NCI-H1417 treated with DMSO at 0.1 percent for 48 hours (cell line): ENCODE data around the gene POLR3F.
A peak's percentile ranks its signal among the peaks of the same experiment; 100 is the strongest.
"Not testable (repeated sequence)": the region's sequence is repeated elsewhere in the genome, so short reads cannot be mapped to it uniquely, and the experiment has no call there.

Experiments
- DNase-seq: peaks from one replicate; lab custom pipeline; 2025; lab: John Stamatoyannopoulos, UW

The POLR3F gene, protein sequence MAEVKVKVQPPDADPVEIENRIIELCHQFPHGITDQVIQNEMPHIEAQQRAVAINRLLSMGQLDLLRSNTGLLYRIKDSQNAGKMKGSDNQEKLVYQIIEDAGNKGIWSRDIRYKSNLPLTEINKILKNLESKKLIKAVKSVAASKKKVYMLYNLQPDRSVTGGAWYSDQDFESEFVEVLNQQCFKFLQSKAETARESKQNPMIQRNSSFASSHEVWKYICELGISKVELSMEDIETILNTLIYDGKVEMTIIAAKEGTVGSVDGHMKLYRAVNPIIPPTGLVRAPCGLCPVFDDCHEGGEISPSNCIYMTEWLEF

DNA sequence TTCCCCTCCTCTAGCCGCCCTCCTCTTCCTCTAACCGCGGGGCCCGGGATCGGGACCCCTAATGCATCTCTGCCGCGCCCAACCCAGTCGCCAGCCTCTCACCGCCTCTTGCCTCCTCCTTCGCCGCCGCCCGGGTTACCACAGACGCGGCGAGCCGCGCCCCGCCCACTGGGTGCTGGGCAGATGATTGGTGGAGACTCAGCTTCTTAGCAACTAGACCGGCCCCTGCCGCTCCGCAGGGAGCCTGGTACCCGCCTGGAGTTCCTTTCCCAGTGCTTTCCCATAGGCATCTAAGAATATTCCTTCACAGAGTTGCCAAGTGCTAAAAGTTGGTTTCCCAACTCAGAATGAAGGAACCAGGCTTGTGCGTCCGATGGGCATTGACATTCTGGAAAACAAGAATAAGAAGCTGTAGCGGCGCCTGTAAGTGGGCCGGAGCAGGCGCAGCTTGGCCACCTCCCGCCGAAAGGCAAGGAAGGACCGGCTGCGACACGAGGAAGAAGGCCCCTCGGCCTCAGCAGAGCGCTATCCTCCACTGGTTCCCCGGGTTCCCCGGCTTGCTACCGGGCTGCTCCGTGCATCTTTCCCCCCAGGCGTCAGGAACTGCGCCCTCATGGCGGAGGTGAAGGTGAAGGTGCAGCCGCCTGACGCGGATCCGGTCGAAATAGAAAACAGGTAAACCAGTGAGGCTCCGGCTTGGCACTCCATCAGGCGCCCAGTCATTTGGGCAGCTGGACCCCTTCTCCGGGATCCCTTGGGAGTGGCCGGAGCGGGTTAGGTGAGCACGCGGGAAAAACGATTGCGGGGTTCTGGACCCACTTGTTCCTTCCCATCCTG lies at the start of gene POLR3F, which contains the start of gene DZANK1:
TSS of gene POLR3F (plus strand) at position 497 of the 837 bp plus-strand sequence. CDS start at position 614, 117 bp downstream.
TSS of gene DZANK1 (minus strand) at position 137 of the 837 bp plus-strand sequence. CDS start 1,672 bp downstream, outside the sequence.
- DNase-seq: peak; percentile 88

- no peak for DNase-seq
Measured at GRCh38 chr20:18421608-18422007, 45.6 kb upstream of the POLR3F start.

DNA sequence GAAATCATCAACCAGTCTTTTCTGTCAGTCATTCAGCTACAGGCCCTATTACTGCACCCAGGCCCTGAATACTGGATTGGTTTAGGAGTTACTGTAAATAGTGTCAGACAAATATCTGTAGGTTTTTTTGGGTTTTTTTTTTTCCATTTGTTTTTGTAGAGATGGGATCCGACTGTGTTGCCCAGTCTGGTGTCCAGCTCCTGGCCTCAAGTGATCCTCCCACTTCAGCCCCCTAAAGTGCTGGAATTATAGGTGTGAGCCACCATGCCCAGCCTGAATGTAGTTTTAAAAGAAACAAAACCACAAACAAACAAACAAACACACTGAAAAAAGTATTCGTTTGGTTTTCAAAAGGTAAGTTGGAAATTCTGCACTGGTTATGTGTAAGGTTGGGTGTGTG lies 40.0 kb upstream of the POLR3F start:
- no peak for DNase-seq

DNA sequence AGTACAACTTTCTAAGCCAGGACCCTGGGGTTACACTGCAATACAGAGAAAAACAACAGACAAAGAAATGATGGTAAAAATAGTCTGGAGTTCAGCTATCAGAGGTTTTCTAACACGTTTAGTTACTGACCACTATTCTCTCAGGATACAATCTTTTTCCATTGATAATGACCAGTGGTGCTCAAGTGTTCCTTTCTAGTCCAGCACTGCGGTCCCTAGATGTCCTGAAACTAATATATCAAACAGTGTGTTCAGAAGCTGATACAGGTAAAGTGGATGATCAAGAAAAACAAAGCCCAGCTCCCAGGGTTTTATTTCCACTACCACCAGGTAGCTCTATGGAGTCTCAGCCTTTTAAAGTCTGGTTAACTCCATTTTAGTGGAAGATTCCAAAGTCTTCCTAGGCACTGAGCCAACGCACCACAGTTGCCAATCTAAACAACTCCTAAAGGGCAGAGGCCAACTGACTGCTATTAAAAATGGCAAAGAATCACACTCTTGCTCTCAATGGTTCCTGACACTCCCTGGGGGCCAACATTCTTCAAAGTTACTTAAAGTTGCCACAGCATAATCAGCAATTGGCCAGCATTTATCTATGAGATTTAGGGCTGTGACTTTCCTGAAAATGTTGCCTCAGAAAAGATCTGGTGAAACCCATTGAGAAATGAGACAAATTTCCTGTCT lies 38.6 kb upstream of the POLR3F start:
- no peak for DNase-seq

DNA sequence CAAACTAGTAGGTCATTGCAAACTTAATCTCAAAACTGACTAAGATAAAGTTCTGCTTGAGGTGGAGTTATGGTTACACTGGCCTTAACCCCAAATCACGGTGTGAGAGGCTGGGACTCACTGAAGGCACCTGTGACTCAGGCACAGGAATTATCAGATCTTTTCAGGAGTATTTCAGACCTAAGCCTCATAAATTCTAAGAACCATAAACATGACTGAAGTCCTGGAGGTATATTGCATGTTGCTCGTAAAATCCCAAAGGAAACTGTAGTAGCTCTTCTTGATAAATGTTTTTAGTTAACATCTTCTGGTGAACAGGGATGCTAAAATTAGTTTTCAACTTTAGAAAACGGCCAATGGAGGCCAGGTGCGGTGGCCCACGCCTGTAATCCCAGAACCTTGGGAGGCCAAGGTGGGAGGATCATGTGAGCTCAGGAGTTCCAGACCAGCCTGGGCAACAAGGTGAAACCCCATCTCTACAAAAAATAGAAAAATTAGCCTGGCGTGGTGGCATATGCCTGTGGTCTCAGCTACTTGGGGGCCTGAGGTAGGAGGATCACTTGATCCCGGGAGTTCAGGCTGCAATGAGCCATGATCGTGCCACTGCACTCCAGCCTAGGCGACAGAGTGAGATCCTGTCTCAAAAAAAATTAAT lies 36.9 kb upstream of the POLR3F start:
- DNase-seq: no peak

GRCh38 chr20:18431206-18431605 lies 36.0 kb upstream of the POLR3F start:
- DNase-seq: no peak

DNA sequence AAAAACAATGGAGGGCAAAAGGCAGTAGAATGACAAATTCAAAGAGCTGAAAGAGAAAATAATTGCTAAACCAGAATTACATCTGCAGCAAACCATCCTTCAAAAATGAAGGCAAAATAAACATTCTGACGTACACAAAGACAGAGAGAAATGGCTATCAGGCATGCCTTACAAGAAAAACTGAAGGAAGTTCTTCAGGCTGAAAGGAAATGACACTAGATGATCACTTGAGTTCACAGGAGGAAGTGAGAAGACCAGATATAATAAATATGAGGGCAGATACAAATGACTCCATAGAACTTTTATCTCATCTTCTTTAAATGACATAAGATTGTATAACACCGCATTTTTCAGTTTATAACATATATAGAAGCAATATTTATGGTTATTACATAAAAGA lies 30.3 kb upstream of the POLR3F start:
- no peak for DNase-seq

DNA sequence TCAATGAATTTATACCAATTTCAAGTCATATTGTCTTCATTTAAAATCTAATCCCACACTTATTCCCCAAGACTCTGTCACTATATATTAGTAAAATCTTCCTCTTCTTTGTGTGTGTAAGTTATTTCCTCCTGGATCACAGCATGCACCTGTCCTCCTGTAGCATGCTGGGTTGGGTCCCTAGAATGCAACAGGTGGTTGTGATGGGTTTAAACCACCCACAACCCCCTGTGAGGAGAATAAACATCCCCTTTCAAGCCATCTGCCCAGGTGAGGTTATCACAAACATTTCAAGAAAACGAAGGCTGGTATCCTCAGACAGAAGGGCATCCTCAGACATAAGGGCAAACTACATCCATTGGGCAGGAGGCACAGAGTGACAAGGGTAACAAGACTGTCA lies 26.8 kb upstream of the POLR3F start:
- DNase-seq: no peak

GRCh38 chr20:18443886-18444285 lies 23.3 kb upstream of the POLR3F start:
- DNase-seq: no peak

DNA sequence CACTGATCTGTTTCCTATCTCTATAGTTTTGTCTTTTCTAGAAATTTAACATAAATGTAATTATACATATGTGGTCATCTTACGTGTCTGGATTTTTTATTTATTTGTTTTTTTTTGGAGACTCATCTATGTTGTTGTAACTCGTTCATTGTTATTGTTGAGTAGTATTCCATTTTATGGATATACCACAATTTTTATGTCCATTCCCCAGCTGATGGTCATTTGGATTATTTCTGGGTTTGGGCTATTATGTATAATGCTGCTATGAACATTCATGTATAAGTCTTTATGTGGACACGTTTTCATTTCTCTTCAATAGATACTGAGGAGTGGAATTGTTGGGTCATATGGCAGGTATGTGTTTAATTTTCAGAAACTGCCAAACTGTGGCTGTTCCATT lies 10.6 kb upstream of the POLR3F start:
- DNase-seq: no peak

DNA sequence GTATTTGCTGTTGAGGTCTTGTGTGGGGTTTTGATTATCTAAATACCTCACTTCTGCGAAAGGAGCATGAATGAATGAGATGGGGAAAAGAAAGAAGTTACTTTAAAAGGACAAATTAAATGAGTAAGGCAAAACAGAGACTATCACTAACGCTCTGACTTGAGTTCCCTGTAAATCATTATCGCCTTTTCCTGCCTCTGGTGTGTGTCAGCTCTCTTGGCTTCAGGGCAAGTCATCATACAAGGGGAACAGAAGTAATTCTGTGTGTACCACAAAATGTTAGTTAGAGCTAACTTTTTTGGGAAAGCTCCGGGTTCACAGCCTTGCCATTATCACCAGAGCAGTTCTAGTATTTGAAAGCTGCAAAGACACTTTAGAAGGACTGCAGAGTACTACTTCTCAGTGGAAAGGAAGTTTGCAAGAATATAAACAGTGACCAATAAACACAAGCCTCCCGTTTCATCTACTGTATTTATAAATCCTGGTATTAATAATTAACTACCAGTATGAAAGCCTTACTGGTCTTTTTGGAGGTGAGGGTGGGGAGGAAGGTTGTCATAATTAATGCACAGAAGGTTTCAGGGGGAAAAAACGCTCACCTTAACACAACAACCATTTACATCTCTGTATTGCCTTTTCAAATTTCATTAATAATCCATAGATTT lies 1.5 kb upstream of the POLR3F start:
- no peak for DNase-seq

- DNase-seq: peak; percentile 64
Measured at GRCh38 chr20:18466574-18466893, 656 bp upstream of the POLR3F start.

- no peak for DNase-seq
Measured at GRCh38 chr20:18477218-18477617, 10.0 kb downstream of the POLR3F start.

DNA sequence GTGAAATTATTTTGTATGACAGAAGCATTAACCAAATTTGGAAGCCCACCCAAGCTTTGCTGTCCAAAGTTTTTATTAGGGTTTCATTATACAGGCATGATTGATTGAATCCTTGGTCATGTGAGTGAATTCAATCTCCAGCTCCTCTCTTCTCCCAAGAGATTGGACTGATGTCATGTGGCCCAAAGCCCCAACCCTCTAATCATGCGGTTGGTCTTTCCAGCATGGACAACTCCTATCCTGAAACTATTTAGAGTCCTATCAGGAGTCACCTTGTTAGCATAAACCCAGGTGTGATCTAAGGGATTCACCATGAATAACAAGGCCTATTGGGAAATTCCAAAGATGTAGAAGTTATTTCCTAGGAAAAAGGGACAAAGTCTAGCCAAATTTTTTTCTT lies 10.6 kb downstream of the POLR3F start:
- DNase-seq: no peak

GRCh38 chr20:18481596-18481995 lies 14.4 kb downstream of the POLR3F start:
- DNase-seq: no peak

- no peak for DNase-seq
Measured at GRCh38 chr20:18488301-18488700, 21.1 kb downstream of the POLR3F start.

DNA sequence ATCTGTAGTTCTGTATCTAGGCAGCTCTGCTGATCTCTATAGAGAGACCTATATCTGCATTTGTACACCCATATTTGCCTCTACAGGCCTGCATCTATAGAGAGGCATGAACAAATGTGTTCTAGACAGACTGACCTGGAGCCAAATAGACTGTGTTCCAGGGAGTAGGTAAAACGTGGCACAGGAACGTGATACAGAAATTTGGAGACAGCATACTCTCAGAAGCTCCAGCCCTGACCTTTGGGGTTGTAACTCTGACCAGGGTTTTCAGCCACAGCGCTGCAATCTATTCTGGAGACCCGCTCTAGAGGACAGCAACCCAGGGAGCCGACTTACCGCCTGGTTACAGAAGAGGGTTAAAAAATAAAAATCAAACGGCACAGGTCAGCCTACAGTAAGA lies 28.9 kb downstream of the POLR3F start:
- no peak for DNase-seq

- DNase-seq: no peak
Measured at GRCh38 chr20:18496740-18497592, 29.8 kb downstream of the POLR3F start, which contains the start of gene RBBP9. Gene RBBP9, minus strand, starts transcription at chr20:18497225. Its CDS starts 58 bp downstream, at chr20:18497167.

DNA sequence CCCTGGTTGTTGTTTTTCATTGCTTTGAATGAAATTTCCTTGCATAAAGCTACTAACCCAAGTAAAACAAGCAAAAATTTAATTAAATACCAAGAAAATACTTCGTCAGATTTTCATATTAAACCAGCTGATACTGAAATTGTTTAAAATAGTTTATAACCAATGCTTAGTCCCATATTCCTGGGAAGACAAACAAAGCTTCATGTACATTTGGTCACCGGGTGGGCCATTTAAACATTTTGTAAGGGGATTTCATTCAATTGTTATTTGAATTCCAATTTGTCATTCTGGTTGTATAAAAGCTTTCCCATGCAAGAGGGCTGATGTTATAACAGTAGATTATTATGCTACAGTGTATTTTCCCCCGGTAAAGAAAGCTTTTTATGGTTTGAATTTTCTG lies 30.4 kb downstream of the POLR3F start:
- no peak for DNase-seq

DNA sequence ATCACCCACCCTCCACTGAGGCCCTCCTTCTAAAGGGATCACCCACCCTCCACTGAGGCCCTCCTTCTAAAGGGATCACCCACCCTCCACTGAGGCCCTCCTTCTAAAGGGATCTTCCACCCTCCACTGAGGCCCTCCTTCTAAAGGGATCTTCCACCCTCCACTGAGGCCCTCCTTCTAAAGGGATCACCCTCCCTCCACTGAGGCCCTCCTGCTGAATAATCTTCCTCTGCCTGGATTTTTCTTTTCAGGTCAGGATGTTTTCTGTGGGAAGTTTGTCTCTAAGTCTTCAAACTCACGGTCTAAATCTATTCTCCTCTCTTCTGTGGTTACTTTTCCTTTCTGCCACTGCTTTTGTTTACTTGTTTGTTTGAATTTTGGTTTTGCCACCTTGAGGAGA lies 34.5 kb downstream of the POLR3F start:
- not testable (repeated sequence) for DNase-seq
